Islet of Langerhans (tissue), 1 donor: Measurements from ENCODE around the gene MEGF6.

Source experiments
- FAIRE-seq: peaks from one replicate; lab custom pipeline; 2011; peaks lifted over from hg19 to GRCh38; lab: Jason Lieb, UNC

MEGF6 gene

GRCh38 chr1:3459051-3459908, 152.0 kb downstream of the MEGF6 start:
- no peak for FAIRE-seq

- FAIRE-seq: no peak
Measured at GRCh38 chr1:3457910-3458883, 153.1 kb downstream of the MEGF6 start.

DNA sequence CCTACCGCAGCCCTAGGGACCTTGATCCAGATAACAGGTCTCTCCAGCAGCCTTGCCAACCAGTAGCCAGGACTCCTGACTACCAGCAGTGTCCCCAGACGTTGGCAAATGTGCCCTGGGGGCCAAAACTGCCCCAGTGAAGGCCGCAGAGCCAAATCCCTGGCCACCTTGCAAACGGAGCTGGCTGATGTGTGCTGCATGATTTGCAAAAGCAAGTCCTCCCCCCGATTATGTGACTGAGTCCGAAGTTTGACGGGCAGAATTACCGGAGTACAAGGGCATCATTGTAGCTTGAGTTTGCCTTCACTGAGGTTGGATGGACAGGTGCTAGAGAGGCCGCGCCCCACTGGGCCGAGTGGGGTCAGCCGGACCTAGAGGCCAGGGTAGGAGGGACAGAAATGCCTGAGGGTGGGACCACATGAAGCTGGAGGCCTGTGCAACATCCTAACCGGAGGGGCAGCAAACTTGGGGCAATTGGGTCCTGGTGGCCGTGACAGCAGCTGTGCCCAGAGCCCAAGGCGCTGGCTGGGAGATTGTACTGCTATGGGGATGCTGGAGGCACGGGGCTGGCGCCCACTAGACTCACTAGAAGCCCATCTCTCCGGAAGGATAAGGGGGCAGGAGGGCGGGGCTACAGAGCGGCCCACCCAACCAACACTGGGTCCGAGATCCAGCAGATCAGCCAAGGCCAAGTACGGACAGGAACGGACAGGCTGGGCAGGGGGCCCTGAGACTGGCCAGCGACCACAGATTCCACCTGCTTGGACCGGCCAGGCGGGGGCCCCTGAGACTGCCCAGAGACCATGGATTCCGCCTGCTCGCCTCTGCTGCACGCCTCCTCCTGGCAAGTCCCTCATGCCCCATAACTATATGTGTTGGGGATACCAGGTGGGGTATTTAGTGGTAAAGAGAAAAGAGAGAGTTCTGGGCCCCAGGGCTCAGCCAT, 154.1 kb downstream of the MEGF6 start:
- no peak for FAIRE-seq

- no peak for FAIRE-seq
Measured at GRCh38 chr1:3456449-3456963, 154.8 kb downstream of the MEGF6 start.

GRCh38 chr1:3455670-3456448, 155.4 kb downstream of the MEGF6 start:
- FAIRE-seq: no peak

- no peak for FAIRE-seq
Measured at GRCh38 chr1:3454811-3455618, 156.3 kb downstream of the MEGF6 start.

DNA sequence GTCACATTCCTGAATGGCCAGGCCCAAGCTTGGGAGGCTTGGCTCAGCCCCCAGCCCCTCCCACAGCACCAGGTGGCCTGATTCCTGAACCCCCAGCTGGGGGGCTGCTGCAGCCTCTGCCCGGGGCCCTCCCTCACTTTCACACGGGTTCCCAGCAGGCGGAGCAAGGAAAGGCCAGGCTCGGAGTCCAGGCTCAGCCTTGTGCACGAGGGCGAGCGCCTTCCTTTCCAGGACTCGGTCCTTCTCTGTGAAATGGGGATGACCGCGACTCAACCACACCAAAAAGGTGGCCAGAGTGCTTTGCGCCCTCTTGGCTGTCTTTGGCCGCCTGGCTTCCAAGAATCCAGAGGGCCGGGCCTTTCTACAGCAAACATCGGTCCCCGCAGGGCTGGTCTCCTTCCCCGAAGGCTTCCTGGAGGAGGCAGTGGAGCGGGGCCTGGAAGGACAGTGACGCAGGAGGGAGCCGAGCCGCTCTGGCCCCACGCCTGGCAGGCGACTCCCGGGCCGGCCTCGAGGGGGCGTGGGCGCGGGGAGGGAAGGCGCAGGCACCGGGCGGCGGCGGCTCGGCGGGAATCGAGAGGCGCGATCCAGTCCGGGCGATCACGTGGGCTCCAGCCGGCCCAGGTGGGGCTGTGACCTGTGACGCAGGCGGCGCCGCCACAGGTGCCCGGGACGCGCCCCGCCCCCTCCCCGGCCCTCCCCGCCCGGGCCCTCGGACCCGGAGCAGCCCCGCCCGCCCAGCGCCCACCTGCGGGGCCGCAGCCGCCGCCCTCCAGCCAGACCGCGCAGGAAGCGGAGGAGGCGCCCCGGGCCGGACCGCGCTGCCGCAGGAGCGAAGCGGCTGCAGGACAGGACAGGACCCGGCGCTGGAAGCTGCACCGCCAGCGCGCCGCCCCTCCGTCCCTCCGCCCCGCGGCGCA, 157.2 kb downstream of the MEGF6 start, which contains the start of gene ARHGEF16:
Gene ARHGEF16, plus strand, starts transcription at position 775 of the 920 bp plus-strand sequence. CDS start 8,420 bp downstream, outside the sequence.
- no peak for FAIRE-seq

- no peak for FAIRE-seq
Measured at GRCh38 chr1:3453203-3453761, 158.0 kb downstream of the MEGF6 start.

DNA sequence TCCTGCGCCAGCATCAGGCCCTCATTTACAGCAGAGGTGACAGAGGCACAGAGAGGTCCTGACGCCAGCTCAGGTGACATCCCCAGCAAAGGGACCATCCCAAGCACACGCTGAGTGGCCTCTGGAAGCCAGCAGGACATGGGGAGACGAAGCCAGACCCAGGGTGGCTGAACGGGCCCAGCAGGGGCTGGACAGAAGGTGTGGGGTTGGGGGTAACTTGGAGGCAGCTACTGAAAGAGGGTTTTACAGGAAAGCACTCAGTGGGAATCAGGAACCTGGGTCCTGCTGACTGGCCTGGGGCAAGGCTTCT, 158.5 kb downstream of the MEGF6 start:
- no peak for FAIRE-seq

GRCh38 chr1:3451994-3452865, 159.1 kb downstream of the MEGF6 start:
- no peak for FAIRE-seq

DNA sequence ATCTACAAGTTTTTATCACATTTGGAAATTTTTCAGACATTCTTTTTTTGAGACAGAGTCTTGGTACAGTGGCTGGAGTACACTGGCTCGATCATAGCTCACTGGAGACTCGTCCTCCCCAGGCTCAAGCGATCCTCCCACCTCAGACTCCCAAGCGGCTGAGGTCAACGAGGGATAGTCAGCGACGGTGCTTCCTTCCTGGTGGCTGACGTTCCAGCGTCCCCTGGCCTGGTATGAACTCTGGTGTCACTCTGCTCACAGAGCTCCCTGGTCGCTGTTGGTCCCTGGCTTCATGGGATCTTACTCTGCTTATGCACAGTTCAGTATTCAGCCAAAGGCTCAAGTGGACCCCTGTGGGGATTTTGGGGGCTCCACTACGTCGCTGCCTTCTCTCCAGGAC, 160.3 kb downstream of the MEGF6 start:
- no peak for FAIRE-seq

- FAIRE-seq: no peak
Measured at GRCh38 chr1:3450202-3450863, 161.0 kb downstream of the MEGF6 start.

- FAIRE-seq: no peak
Measured at GRCh38 chr1:3444736-3445135, 166.6 kb downstream of the MEGF6 start.

DNA sequence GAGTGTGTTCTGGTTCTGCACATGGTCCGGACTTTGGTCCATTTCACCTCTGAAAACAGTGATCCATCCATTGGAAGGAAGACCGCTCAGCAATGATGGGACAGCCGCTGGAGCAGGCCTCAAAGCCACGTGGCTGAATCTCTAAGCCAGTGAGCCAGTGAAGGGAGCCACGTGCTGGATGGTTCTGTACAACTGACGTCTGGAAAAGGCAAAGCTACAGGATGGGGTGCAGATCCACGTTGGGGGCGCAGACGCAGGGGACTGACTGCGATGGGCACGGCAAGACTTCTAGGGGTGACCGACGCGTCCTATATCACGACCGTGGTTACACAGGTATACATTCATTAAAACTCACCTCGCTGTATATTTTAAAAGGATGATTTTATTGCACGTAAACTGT, 167.0 kb downstream of the MEGF6 start:
- FAIRE-seq: no peak

- FAIRE-seq: no peak
Measured at GRCh38 chr1:3443807-3444206, 167.5 kb downstream of the MEGF6 start.

DNA sequence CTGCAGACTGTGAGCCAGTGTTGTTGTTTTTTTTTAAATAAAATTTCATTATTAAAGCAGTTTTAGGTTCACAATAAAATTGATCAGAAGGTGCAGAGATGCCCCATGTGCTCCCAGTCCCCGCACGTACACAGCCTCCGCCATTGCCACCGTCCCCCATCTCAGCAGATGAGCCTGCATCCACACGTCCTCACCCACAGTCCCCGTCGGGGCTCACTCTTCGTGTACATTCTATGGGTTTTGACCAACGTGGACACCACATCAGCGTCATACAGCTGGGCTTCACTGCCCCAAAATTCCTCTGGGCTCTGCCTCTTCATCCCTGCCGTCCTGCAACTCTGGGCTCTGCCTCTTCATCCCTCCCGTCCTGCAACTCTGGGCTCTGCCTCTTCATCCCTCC, 168.4 kb downstream of the MEGF6 start:
- no peak for FAIRE-seq

DNA sequence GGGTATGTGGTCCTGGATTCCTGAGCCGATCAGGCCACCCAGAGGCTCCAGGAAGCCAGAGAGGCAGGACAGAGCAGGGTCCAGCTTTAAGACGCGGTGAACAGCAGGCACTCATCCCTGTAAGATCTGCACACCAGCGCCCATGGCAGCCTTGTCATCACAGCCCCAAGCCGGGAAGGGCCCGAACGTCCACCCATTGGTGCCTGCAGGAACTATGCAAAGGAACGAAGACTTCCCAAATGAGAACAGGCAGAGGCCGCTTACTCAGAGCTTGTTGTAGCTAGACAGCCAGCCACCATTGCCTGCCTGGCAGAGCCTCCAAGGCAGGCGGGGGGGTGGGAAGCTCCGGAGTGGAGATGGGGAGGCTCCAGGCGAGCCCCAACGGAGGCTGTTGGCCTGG, 169.0 kb downstream of the MEGF6 start:
- no peak for FAIRE-seq
